ENCODE results near the gene SLC2A4. TPM values are rescaled to one million over a fixed set of nuclear protein-coding genes. Genes with fewer than 3 reads are reported as not detected.
A peak's percentile ranks its signal among the peaks of the same experiment; 100 is the strongest.

Gene SLC2A4
- total and polyA plus RNA-seq, 2 donors (not counting 1 experiment from before 2014, with no cell fraction given) = under 0.01 to 0.19 TPM

- H3K9me3 ChIP-seq (ENCODE audit: control insufficient read depth, insufficient read depth, low read depth, low read length) = no peaks in the 10 kb centered on the region
- peaks cover 6% of the 10 kb centered on the region for H3K79me2 ChIP-seq (ENCODE audit: control insufficient read depth, insufficient read depth, low read length)
- peak; percentile 81 to 93 for TF ChIP-seq CTCF (conservative IDR thresholded peaks at IDR 0.05 in 1 of 2, IDR thresholded peaks at IDR 0.05 in 1 of 2; ENCODE audit: low read depth in 1 of 2, low read length in 2 of 2)
- no peak for TF ChIP-seq EZH2 (IDR thresholded peaks at IDR 0.05; ENCODE audit: low read length, missing control alignments)
- H2AFZ ChIP-seq (ENCODE audit: low read length) = no peak overlapping the region
- no peak overlapping the region for H3K27ac ChIP-seq (ENCODE audit: insufficient read depth, low read length)
- DNase-seq (ENCODE audit: low read depth in 2 of 2) = peak in 1 of 2 donors; percentile 30
- H3K36me3 ChIP-seq (ENCODE audit: control insufficient read depth, insufficient read depth, low read length) = peaks cover 27% of the 10 kb centered on the region
- H3K9ac ChIP-seq (ENCODE audit: insufficient read depth, low read length) = no peak overlapping the region
- no peak overlapping the region for H3K4me3 ChIP-seq (replicated peaks in 1 of 4; ENCODE audit: control extremely low read depth in 1 of 4, insufficient read depth in 1 of 4, low read depth in 3 of 4, low read length in 4 of 4)
- no peaks in the 10 kb centered on the region for H3K4me1 ChIP-seq (ENCODE audit: control insufficient read depth, extremely low read depth, insufficient read depth, low read length)
- no peaks in the 10 kb centered on the region for H3K27me3 ChIP-seq (ENCODE audit: control insufficient read depth, insufficient read depth, low read length)
- no peaks in the 10 kb centered on the region for H4K20me1 ChIP-seq (ENCODE audit: control insufficient read depth, extremely low read depth, insufficient read depth, low read length)
- H3K4me2 ChIP-seq (ENCODE audit: extremely low read depth, insufficient read depth, low read length) = no peak overlapping the region
Observed at GRCh38 chr17:7323731-7324437, 42.4 kb downstream of the SLC2A4 start.

GRCh38 chr17:7324438-7324779, 42.9 kb downstream of the SLC2A4 start:
- H4K20me1 ChIP-seq (ENCODE audit: control insufficient read depth, extremely low read depth, insufficient read depth, low read length) = no peaks in the 10 kb centered on the region
- no peaks in the 10 kb centered on the region for H3K9me3 ChIP-seq (ENCODE audit: control insufficient read depth, insufficient read depth, low read depth, low read length)
- no peak for DNase-seq (ENCODE audit: low read depth in 2 of 2)
- H3K4me2 ChIP-seq (ENCODE audit: extremely low read depth, insufficient read depth, low read length) = no peak overlapping the region
- no peak overlapping the region for H3K9ac ChIP-seq (ENCODE audit: insufficient read depth, low read length)
- H3K4me1 ChIP-seq (ENCODE audit: control insufficient read depth, extremely low read depth, insufficient read depth, low read length) = no peaks in the 10 kb centered on the region
- H2AFZ ChIP-seq (ENCODE audit: low read length) = no peak overlapping the region
- peaks cover 27% of the 10 kb centered on the region for H3K36me3 ChIP-seq (ENCODE audit: control insufficient read depth, insufficient read depth, low read length)
- no peaks in the 10 kb centered on the region for H3K27me3 ChIP-seq (ENCODE audit: control insufficient read depth, insufficient read depth, low read length)
- no peak overlapping the region for H3K27ac ChIP-seq (ENCODE audit: insufficient read depth, low read length)
- no peak for TF ChIP-seq CTCF (conservative IDR thresholded peaks at IDR 0.05 in 1 of 2, IDR thresholded peaks at IDR 0.05 in 1 of 2; ENCODE audit: low read depth in 1 of 2, low read length in 2 of 2)
- no peak overlapping the region for H3K4me3 ChIP-seq (replicated peaks in 1 of 4; ENCODE audit: control extremely low read depth in 1 of 4, insufficient read depth in 1 of 4, low read depth in 3 of 4, low read length in 4 of 4)
- peaks cover 6% of the 10 kb centered on the region for H3K79me2 ChIP-seq (ENCODE audit: control insufficient read depth, insufficient read depth, low read length)

DNA sequence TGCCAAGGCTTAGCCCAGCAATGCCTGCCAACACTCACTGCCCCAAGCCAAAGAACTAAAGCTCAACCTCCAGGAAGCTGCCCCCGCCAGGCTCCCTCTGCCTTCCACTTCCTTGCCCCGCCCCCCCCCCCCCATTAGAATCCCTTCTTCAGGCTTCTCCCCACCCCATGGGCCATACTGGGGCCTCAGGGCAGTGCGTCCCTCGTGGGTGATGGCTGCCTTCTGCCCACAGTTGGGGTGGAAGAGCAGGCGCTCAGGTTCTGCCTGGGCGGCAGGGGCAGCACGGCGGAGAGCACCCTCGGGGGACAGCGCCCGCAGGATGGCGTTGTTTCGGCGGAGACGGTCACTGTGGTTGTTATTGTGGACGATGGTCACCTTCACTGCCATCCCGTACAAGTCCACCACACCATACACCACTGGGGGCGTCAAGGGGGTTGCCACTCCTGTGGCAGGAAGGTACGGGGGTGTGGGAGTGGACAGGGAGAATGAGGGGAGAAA, 43.6 kb downstream of the SLC2A4 start:
- H3K27me3 ChIP-seq (ENCODE audit: control insufficient read depth, insufficient read depth, low read length) = no peaks in the 10 kb centered on the region
- no peak overlapping the region for H3K4me2 ChIP-seq (ENCODE audit: extremely low read depth, insufficient read depth, low read length)
- no peak overlapping the region for H3K4me3 ChIP-seq (replicated peaks in 1 of 4; ENCODE audit: control extremely low read depth in 1 of 4, insufficient read depth in 1 of 4, low read depth in 3 of 4, low read length in 4 of 4)
- peaks cover 6% of the 10 kb centered on the region for H3K79me2 ChIP-seq (ENCODE audit: control insufficient read depth, insufficient read depth, low read length)
- no peak for DNase-seq (ENCODE audit: low read depth in 2 of 2)
- H3K9ac ChIP-seq (ENCODE audit: insufficient read depth, low read length) = no peak overlapping the region
- no peaks in the 10 kb centered on the region for H3K9me3 ChIP-seq (ENCODE audit: control insufficient read depth, insufficient read depth, low read depth, low read length)
- no peaks in the 10 kb centered on the region for H4K20me1 ChIP-seq (ENCODE audit: control insufficient read depth, extremely low read depth, insufficient read depth, low read length)
- H3K36me3 ChIP-seq (ENCODE audit: control insufficient read depth, insufficient read depth, low read length) = peaks cover 27% of the 10 kb centered on the region
- TF ChIP-seq EZH2 (IDR thresholded peaks at IDR 0.05; ENCODE audit: low read length, missing control alignments) (no peak), CTCF (conservative IDR thresholded peaks at IDR 0.05 in 1 of 2, IDR thresholded peaks at IDR 0.05 in 1 of 2; ENCODE audit: low read depth in 1 of 2, low read length in 2 of 2) (no peak)
- H3K27ac ChIP-seq (ENCODE audit: insufficient read depth, low read length) = no peak overlapping the region
- H3K4me1 ChIP-seq (ENCODE audit: control insufficient read depth, extremely low read depth, insufficient read depth, low read length) = no peaks in the 10 kb centered on the region
- no peak overlapping the region for H2AFZ ChIP-seq (ENCODE audit: low read length)
